HEK293 (cell line): ENCODE results near the gene PPOX.

Source experiments
- CTCF ChIA-PET: fragments of 350-600 bp; formaldehyde crosslinking; extraction: SDS; loops from one replicate; lab custom pipeline; 2021; ENCODE audit warnings: antibody characterized with exemption; lab: Yijun Ruan, JAX
- POLR2A ChIA-PET: fragments of 300-600 bp; formaldehyde crosslinking; extraction: SDS; loops from one replicate; lab custom pipeline; 2020; ENCODE audit warnings: antibody characterized with exemption, inconsistent platforms; lab: Yijun Ruan, JAX
- H3K27ac ChIP-seq: fragments of 200-500 bp; sonication (Bioruptor generic); 2 replicates; pipeline ENCODE4 v1.5.1; 2014; ENCODE audit warnings: low read depth, low read length, control low read depth, inconsistent platforms; ENCODE audit errors: extremely low read depth
- H3K36me3 ChIP-seq, 2 experiments: fragments of 200-500 bp in 1 of 2; sonication (Bioruptor generic) in 1 of 2; 1 replicate in 1 of 2; 2 replicates in 1 of 2; pipeline ENCODE4 v1.5.1; 2014 to 2017; ENCODE audit warnings: inconsistent platforms in 2 of 2, low read length in 2 of 2; ENCODE audit not compliant: control insufficient read depth in 2 of 2, insufficient read depth in 1 of 2
- H3K4me1 ChIP-seq: fragments of 200-500 bp; sonication (Bioruptor generic); 2 replicates; pipeline ENCODE4 v1.5.1; 2014; ENCODE audit warnings: mild to moderate bottlenecking, low read length, inconsistent platforms; ENCODE audit not compliant: control insufficient read depth, insufficient read depth
- H3K4me3 ChIP-seq: 2 replicates; pipeline ENCODE4 v1.5.1; 2011; ENCODE audit warnings: low read depth, mild to moderate bottlenecking, control low read depth, low read length, moderate library complexity
- H3K9me3 ChIP-seq: fragments of 200-500 bp; sonication (Bioruptor generic); 2 replicates; pipeline ENCODE4 v1.5.1; 2014; ENCODE audit warnings: low read depth, low read length, inconsistent platforms; ENCODE audit not compliant: control insufficient read depth, insufficient read depth
- GLIS1 ChIP-seq: fragments of 450-650 bp; formaldehyde crosslinking; IDR thresholded peaks from 2 replicates; pipeline ENCODE4 v1.5.1; 2016; ENCODE audit warnings: missing biosample characterization, missing genetic modification characterization
- GLIS2 ChIP-seq: fragments of 450-650 bp; formaldehyde crosslinking; IDR thresholded peaks from 2 replicates; pipeline ENCODE4 v1.5.1; 2016; ENCODE audit warnings: missing biosample characterization, missing genetic modification characterization
- IKZF3 ChIP-seq: fragments of 450-650 bp; IDR thresholded peaks from 2 replicates; pipeline ENCODE4 v1.5.0; 2018; ENCODE audit warnings: missing biosample characterization, mild to moderate bottlenecking, missing genetic modification characterization, moderate library complexity
- KLF10 ChIP-seq: fragments of 450-650 bp; IDR thresholded peaks from 2 replicates; pipeline ENCODE4 v1.5.1; 2018; ENCODE audit warnings: missing biosample characterization, mild to moderate bottlenecking, missing genetic modification characterization
- KLF9 ChIP-seq: fragments of 450-650 bp; formaldehyde crosslinking; IDR thresholded peaks from 2 replicates; pipeline ENCODE4 v1.5.1; 2016; ENCODE audit warnings: missing biosample characterization, missing genetic modification characterization, low read depth
- OVOL3 ChIP-seq: fragments of 450-650 bp; formaldehyde crosslinking; IDR thresholded peaks from 2 replicates; pipeline ENCODE4 v1.5.1; 2016; ENCODE audit warnings: missing biosample characterization, missing genetic modification characterization
- REST ChIP-seq: fragments of 450-650 bp; formaldehyde crosslinking; IDR thresholded peaks from 2 replicates; pipeline ENCODE4 v1.5.1; 2016; ENCODE audit warnings: missing biosample characterization, missing genetic modification characterization
- SCRT1 ChIP-seq: fragments of 450-650 bp; formaldehyde crosslinking; IDR thresholded peaks from 2 replicates; pipeline ENCODE4 v1.5.1; 2016; ENCODE audit warnings: missing biosample characterization, missing genetic modification characterization, borderline replicate concordance
- ZBTB20 ChIP-seq: fragments of 450-650 bp; formaldehyde crosslinking; IDR thresholded peaks from 2 replicates; pipeline ENCODE4 v1.5.1; 2016; ENCODE audit warnings: missing biosample characterization, missing genetic modification characterization
- ZFP3 ChIP-seq: fragments of 450-650 bp; formaldehyde crosslinking; IDR thresholded peaks from 2 replicates; pipeline ENCODE4 v1.5.1; 2016; ENCODE audit warnings: low read depth, missing biosample characterization, missing genetic modification characterization
- ZFP41 ChIP-seq: fragments of 450-650 bp; formaldehyde crosslinking; IDR thresholded peaks from 2 replicates; pipeline ENCODE4 v1.5.1; 2016; ENCODE audit warnings: missing biosample characterization, missing genetic modification characterization, borderline replicate concordance
- ZNF133 ChIP-seq: fragments of 450-650 bp; formaldehyde crosslinking; IDR thresholded peaks from 2 replicates; pipeline ENCODE4 v1.5.1; 2016; ENCODE audit warnings: missing biosample characterization, missing genetic modification characterization
- ZNF138 ChIP-seq: fragments of 450-650 bp; formaldehyde crosslinking; IDR thresholded peaks from 2 replicates; pipeline ENCODE4 v1.5.1; 2016; ENCODE audit warnings: missing biosample characterization, missing genetic modification characterization, borderline replicate concordance
- ZNF146 ChIP-seq: fragments of 450-650 bp; formaldehyde crosslinking; IDR thresholded peaks from 2 replicates; pipeline ENCODE4 v1.5.1; 2016; ENCODE audit warnings: missing biosample characterization, missing genetic modification characterization
- ZNF18 ChIP-seq: fragments of 450-650 bp; formaldehyde crosslinking; IDR thresholded peaks from 2 replicates; pipeline ENCODE4 v1.5.1; 2016; ENCODE audit warnings: missing biosample characterization, missing genetic modification characterization
- ZNF2 ChIP-seq: fragments of 450-650 bp; formaldehyde crosslinking; IDR thresholded peaks from 2 replicates; pipeline ENCODE4 v1.5.1; 2016; ENCODE audit warnings: missing biosample characterization, missing genetic modification characterization
- ZNF211 ChIP-seq: fragments of 450-650 bp; formaldehyde crosslinking; IDR thresholded peaks from 2 replicates; pipeline ENCODE4 v1.5.1; 2016; ENCODE audit warnings: low read depth, missing biosample characterization, missing genetic modification characterization
- ZNF248 ChIP-seq: fragments of 450-650 bp; formaldehyde crosslinking; IDR thresholded peaks from 2 replicates; pipeline ENCODE4 v1.5.1; 2017; ENCODE audit warnings: missing biosample characterization, missing genetic modification characterization
- ZNF324 ChIP-seq: fragments of 450-650 bp; formaldehyde crosslinking; IDR thresholded peaks from 2 replicates; pipeline ENCODE4 v1.5.1; 2016; ENCODE audit warnings: missing biosample characterization, missing genetic modification characterization
- ZNF394 ChIP-seq: fragments of 450-650 bp; formaldehyde crosslinking; IDR thresholded peaks from 2 replicates; pipeline ENCODE4 v1.5.1; 2016; ENCODE audit warnings: missing biosample characterization, missing genetic modification characterization, mild to moderate bottlenecking, moderate library complexity, borderline replicate concordance
- ZNF510 ChIP-seq: fragments of 450-650 bp; formaldehyde crosslinking; IDR thresholded peaks from 2 replicates; pipeline ENCODE4 v1.5.1; 2018; ENCODE audit warnings: mild to moderate bottlenecking, missing genetic modification characterization, missing biosample characterization; ENCODE audit not compliant: insufficient replicate concordance
- ZNF529 ChIP-seq: fragments of 450-650 bp; formaldehyde crosslinking; IDR thresholded peaks from 2 replicates; pipeline ENCODE4 v1.5.1; 2017; ENCODE audit warnings: missing genetic modification characterization, missing biosample characterization; ENCODE audit not compliant: insufficient replicate concordance
- ZNF585B ChIP-seq: fragments of 450-650 bp; formaldehyde crosslinking; IDR thresholded peaks from 2 replicates; pipeline ENCODE4 v1.5.1; 2016; ENCODE audit warnings: missing biosample characterization, missing genetic modification characterization
- ZNF600 ChIP-seq: fragments of 450-650 bp; formaldehyde crosslinking; IDR thresholded peaks from 2 replicates; pipeline ENCODE4 v1.5.1; 2016; ENCODE audit warnings: missing biosample characterization, missing genetic modification characterization
- ZNF660 ChIP-seq: fragments of 450-650 bp; IDR thresholded peaks from 2 replicates; pipeline ENCODE4 v1.5.1; 2018; ENCODE audit warnings: missing biosample characterization, mild to moderate bottlenecking, missing genetic modification characterization
- ZNF704 ChIP-seq: fragments of 450-650 bp; formaldehyde crosslinking; IDR thresholded peaks from 2 replicates; pipeline ENCODE4 v1.5.1; 2016; ENCODE audit warnings: missing biosample characterization, missing genetic modification characterization
- ZNF785 ChIP-seq: fragments of 450-650 bp; formaldehyde crosslinking; IDR thresholded peaks from 2 replicates; pipeline ENCODE4 v1.5.1; 2016; ENCODE audit warnings: missing biosample characterization, missing genetic modification characterization

PPOX gene

GRCh38 chr1:161214369-161214768 lies 48.1 kb downstream of the PPOX start:
- no peak for TF ChIP-seq ZBTB20 (tag by site-specific recombination)
- TF ChIP-seq ZNF394 (tag by site-specific recombination): no peak
- TF ChIP-seq ZNF704 (tag by site-specific recombination): no peak
- TF ChIP-seq ZNF585B: no peak
- no peak for TF ChIP-seq GLIS2 (tag by site-specific recombination)
- TF ChIP-seq ZFP41 (tag by site-specific recombination): no peak
- TF ChIP-seq ZNF211 (tag by site-specific recombination): no peak
- no peak for TF ChIP-seq ZNF138 (tag by site-specific recombination)
- no peak for TF ChIP-seq ZNF785 (tag by site-specific recombination)
- no peak for TF ChIP-seq ZNF248 (tag by site-specific recombination)
- no peak for TF ChIP-seq ZNF510 (tag by site-specific recombination)
- TF ChIP-seq GLIS1 (tag by site-specific recombination): no peak
- Histone ChIP-seq H3K36me3 (peaks cover 35 to 57% of the 10 kb centered on the region in 2 experiments), H3K27ac (no peak overlapping the region), H3K4me3 (no peak overlapping the region), H3K4me1 (no peaks in the 10 kb centered on the region), H3K9me3 (no peaks in the 10 kb centered on the region)
- POLR2A ChIA-PET: no interaction called here
- CTCF ChIA-PET: no interaction called here

GRCh38 chr1:161215076-161215475 lies 48.9 kb downstream of the PPOX start, which contains the start of gene FCER1G:
Gene FCER1G (plus strand): TSS chr1:161215295. CDS start chr1:161215322, 27 bp downstream.
- H3K9me3 ChIP-seq: no peaks in the 10 kb centered on the region
- ChIA-PET POLR2A (interaction anchor here (1.2 to 1.4 kb wide), 2 partner anchors 11 to 13 kb away, joined by 4 to 10 read pairs; partner anchors contain the start of genes NDUFS2 and TOMM40L), CTCF (interaction anchor here (1.6 to 3.4 kb wide), 2 partner anchors 11 to 167 kb away, joined by 6 to 22 read pairs; partner anchors contain the start of gene TOMM40L)
- peaks cover 35 to 50% of the 10 kb centered on the region in 2 experiments for H3K36me3 ChIP-seq
- no peak within 1 kb of the TSS for H3K27ac ChIP-seq
- H3K4me1 ChIP-seq: no peaks in the 10 kb centered on the region
- H3K4me3 ChIP-seq: no peak within 1 kb of the TSS
- no peak for TF ChIP-seq ZFP3 (tag by site-specific recombination)
- TF ChIP-seq REST: no peak
- no peak for TF ChIP-seq ZNF660 (tag by site-specific recombination)
- TF ChIP-seq ZNF529: no peak
- TF ChIP-seq KLF9 (tag by site-specific recombination): no peak
- no peak for TF ChIP-seq ZNF600
- no peak for TF ChIP-seq IKZF3 (tag by site-specific recombination)
- no peak for TF ChIP-seq ZNF324
- TF ChIP-seq ZNF2: no peak
- no peak for TF ChIP-seq ZNF18 (tag by site-specific recombination)
- TF ChIP-seq OVOL3 (tag by site-specific recombination): no peak
- TF ChIP-seq SCRT1 (tag by site-specific recombination): no peak
- no peak for TF ChIP-seq ZNF211 (tag by site-specific recombination)
- no peak for TF ChIP-seq KLF10
- no peak for TF ChIP-seq ZNF133
- no peak for TF ChIP-seq ZNF146 (tag by site-specific recombination)
